ENCODE results near the gene ZC3H4.

The ZC3H4 gene

GRCh38 chr19:47037766-47038165 lies 75.8 kb downstream of the ZC3H4 start:
- DNase-seq (ENCODE audit: insufficient read length) (no peak), FAIRE-seq (no peak)
- no peak for TF ChIP-seq TAF1 (IDR thresholded peaks at IDR 0.05; ENCODE audit: borderline replicate concordance, low read depth, low read length)
- TF ChIP-seq POLR2A (IDR thresholded peaks at IDR 0.05; ENCODE audit: low read depth, low read length), result no peak

GRCh38 chr19:47036097-47036651 lies 77.4 kb downstream of the ZC3H4 start:
- no peak for DNase-seq (ENCODE audit: insufficient read length)
- no peak for FAIRE-seq
- TF ChIP-seq POLR2AphosphoS5 (IDR thresholded peaks at IDR 0.05; ENCODE audit: low read depth, low read length), result no peak
- TF ChIP-seq TAF1 (IDR thresholded peaks at IDR 0.05; ENCODE audit: borderline replicate concordance, low read depth, low read length), result no peak
- no peak for TF ChIP-seq POLR2A (IDR thresholded peaks at IDR 0.05; ENCODE audit: low read depth, low read length)

GRCh38 chr19:47035127-47036096 lies 78.2 kb downstream of the ZC3H4 start:
- DNase-seq (ENCODE audit: insufficient read length) (peak; percentile 98), FAIRE-seq (peak; percentile 94)

GRCh38 chr19:47032171-47032811 lies 81.3 kb downstream of the ZC3H4 start:
- DNase-seq (ENCODE audit: insufficient read length) (peak; percentile 80), FAIRE-seq (peak; percentile 40)
- TF ChIP-seq POLR2A (IDR thresholded peaks at IDR 0.05; ENCODE audit: low read depth, low read length) (no peak), TAF1 (IDR thresholded peaks at IDR 0.05; ENCODE audit: borderline replicate concordance, low read depth, low read length) (no peak), POLR2AphosphoS5 (IDR thresholded peaks at IDR 0.05; ENCODE audit: low read depth, low read length) (no peak)

More at GRCh38 chr19:47035127-47036096, 78.2 kb downstream of the ZC3H4 start:
- TF ChIP-seq TAF1 (IDR thresholded peaks at IDR 0.05; ENCODE audit: borderline replicate concordance, low read depth, low read length), result no peak
- 0 out of 2 replicates have a peak, but pooled peaks have one; percentile 26 for TF ChIP-seq POLR2A (IDR thresholded peaks at IDR 0.05; ENCODE audit: low read depth, low read length)

GRCh38 chr19:47028195-47028601 lies 85.4 kb downstream of the ZC3H4 start:
- FAIRE-seq, result no peak

GRCh38 chr19:47027586-47028088 lies 85.9 kb downstream of the ZC3H4 start:
- no peak for FAIRE-seq
- DNase-seq (ENCODE audit: insufficient read length), result no peak
- TF ChIP-seq POLR2AphosphoS5 (IDR thresholded peaks at IDR 0.05; ENCODE audit: low read depth, low read length) (no peak), TAF1 (IDR thresholded peaks at IDR 0.05; ENCODE audit: borderline replicate concordance, low read depth, low read length) (no peak), POLR2A (IDR thresholded peaks at IDR 0.05; ENCODE audit: low read depth, low read length) (no peak)

More at GRCh38 chr19:47028195-47028601, 85.4 kb downstream of the ZC3H4 start:
- TF ChIP-seq POLR2AphosphoS5 (IDR thresholded peaks at IDR 0.05; ENCODE audit: low read depth, low read length), result no peak
- no peak for TF ChIP-seq TAF1 (IDR thresholded peaks at IDR 0.05; ENCODE audit: borderline replicate concordance, low read depth, low read length)
- TF ChIP-seq POLR2A (IDR thresholded peaks at IDR 0.05; ENCODE audit: low read depth, low read length), result no peak
- no peak for DNase-seq (ENCODE audit: insufficient read length)

GRCh38 chr19:47026889-47027288 lies 86.7 kb downstream of the ZC3H4 start:
- TF ChIP-seq POLR2AphosphoS5 (IDR thresholded peaks at IDR 0.05; ENCODE audit: low read depth, low read length) (no peak), POLR2A (IDR thresholded peaks at IDR 0.05; ENCODE audit: low read depth, low read length) (no peak), TAF1 (IDR thresholded peaks at IDR 0.05; ENCODE audit: borderline replicate concordance, low read depth, low read length) (no peak)
- FAIRE-seq, result no peak

GRCh38 chr19:47026156-47026555 lies 87.4 kb downstream of the ZC3H4 start:
- DNase-seq (ENCODE audit: insufficient read length), result no peak
- TF ChIP-seq TAF1 (IDR thresholded peaks at IDR 0.05; ENCODE audit: borderline replicate concordance, low read depth, low read length) (no peak), POLR2AphosphoS5 (IDR thresholded peaks at IDR 0.05; ENCODE audit: low read depth, low read length) (no peak), POLR2A (IDR thresholded peaks at IDR 0.05; ENCODE audit: low read depth, low read length) (no peak)
- no peak for FAIRE-seq

More at GRCh38 chr19:47026889-47027288, 86.7 kb downstream of the ZC3H4 start:
- no peak for DNase-seq (ENCODE audit: insufficient read length)

- DNase-seq (ENCODE audit: insufficient read length) (no peak), FAIRE-seq (no peak)
- TF ChIP-seq POLR2AphosphoS5 (IDR thresholded peaks at IDR 0.05; ENCODE audit: low read depth, low read length), result no peak
- no peak for TF ChIP-seq POLR2A (IDR thresholded peaks at IDR 0.05; ENCODE audit: low read depth, low read length)
Observed at GRCh38 chr19:47024502-47024901, 89.1 kb downstream of the ZC3H4 start.

- FAIRE-seq (no peak), DNase-seq (ENCODE audit: insufficient read length) (no peak)
- TF ChIP-seq POLR2AphosphoS5 (IDR thresholded peaks at IDR 0.05; ENCODE audit: low read depth, low read length) (no peak), TAF1 (IDR thresholded peaks at IDR 0.05; ENCODE audit: borderline replicate concordance, low read depth, low read length) (no peak), POLR2A (IDR thresholded peaks at IDR 0.05; ENCODE audit: low read depth, low read length) (no peak)
Observed at GRCh38 chr19:47023448-47023794, 90.2 kb downstream of the ZC3H4 start.
